C4-2B (cell line): ENCODE results near the gene SOX15.

Experiments
- CTCF ChIP-seq: fragments of 450-650 bp; conservative IDR thresholded peaks from 2 replicates; pipeline ENCODE4 v1.5.1; 2017; ENCODE audit warnings: mild to moderate bottlenecking
- ZFX ChIP-seq: fragments of 450-650 bp; IDR thresholded peaks from 2 replicates; pipeline ENCODE4 v1.6.1; 2017

- TF ChIP-seq CTCF (no peak), ZFX (no peak)
Measured at GRCh38 chr17:7577327-7578199, 12.3 kb downstream of the SOX15 start.
